Right forelimb (tissue), 1 donor: ENCODE results near the gene FAIM.
"Not testable (repeated sequence)": the region's sequence is repeated elsewhere in the genome, so short reads cannot be mapped to it uniquely, and the experiment has no call there.

Experiments used
- DNase-seq: peaks from one replicate; pipeline ENCODE4 v3.0.0-alpha.2; 2018

Gene FAIM

DNA sequence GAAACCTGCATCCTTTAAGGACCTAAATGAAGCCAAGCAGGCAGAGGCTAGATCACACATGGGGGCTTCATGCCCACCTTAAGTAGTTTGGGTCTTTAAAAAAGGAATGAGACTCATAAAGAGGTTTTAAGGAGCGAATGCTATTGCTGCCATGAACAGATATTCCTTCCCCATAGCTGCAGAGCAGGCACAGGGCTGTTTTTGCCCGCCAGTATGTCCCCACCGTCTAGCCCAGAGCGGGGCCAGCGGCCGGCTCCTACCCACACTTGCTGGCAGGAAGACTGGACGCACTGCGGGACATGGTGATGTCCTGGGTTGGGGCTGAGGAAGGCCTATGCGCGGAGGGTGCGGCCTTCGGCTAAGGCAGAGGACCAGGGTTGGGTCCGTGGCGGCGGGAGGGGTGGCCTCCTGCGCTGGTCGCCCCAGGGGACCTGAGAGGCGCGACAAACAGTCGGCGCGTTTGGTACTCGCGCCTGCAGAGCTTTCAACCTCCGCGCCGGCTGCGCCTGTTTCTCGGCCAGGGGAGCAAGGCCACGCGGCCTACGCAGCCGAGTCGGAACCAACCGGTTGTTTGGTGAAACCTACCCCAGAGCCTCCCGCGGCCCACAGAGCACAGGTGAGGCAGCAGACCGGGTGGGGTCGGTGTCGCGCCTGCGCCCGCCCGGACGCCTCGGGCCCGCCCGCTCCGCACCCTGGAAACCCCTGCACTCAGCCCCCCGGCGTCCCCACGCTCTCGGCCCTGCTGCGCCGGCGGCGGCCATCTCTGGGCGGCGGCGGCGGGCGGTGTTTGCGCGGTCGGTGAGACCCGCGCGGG lies at the start of gene FAIM:
TSS of gene FAIM (plus strand) at position 450 of the 814 bp plus-strand sequence. CDS start 10,956 bp downstream, outside the sequence.
- DNase-seq, result peak; percentile 89

- no peak for DNase-seq
Measured at GRCh38 chr3:138559134-138559533, 49.4 kb upstream of the FAIM start.

DNA sequence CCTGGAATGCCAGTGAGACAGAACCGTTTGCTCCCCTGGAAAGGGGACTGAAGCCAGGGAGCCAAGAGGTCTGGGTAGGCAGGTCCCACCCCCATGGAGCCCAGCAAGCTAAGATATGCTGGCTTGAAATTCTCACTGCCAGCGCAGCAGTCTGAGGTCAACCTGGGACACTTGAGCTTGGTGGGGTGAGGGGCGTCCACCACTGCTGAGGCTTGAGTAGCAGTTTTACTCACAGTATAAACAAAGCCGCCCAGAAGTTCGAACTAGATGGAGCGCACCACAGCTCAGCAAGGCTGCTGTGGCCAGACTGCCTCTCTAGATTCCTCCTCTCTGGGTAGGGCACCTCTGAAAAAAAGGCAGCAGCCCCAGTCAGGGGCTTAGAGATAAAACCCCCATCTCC lies 48.1 kb upstream of the FAIM start:
- no peak for DNase-seq

GRCh38 chr3:138562902-138563301 lies 45.7 kb upstream of the FAIM start:
- DNase-seq, result not testable (repeated sequence)

- not testable (repeated sequence) for DNase-seq
Measured at GRCh38 chr3:138566293-138566692, 42.3 kb upstream of the FAIM start.

- DNase-seq, result no peak
Measured at GRCh38 chr3:138567403-138567802, 41.2 kb upstream of the FAIM start.

- no peak for DNase-seq
Measured at GRCh38 chr3:138569090-138569489, 39.5 kb upstream of the FAIM start.

- DNase-seq, result not testable (repeated sequence)
Measured at GRCh38 chr3:138569624-138570023, 38.9 kb upstream of the FAIM start.

DNA sequence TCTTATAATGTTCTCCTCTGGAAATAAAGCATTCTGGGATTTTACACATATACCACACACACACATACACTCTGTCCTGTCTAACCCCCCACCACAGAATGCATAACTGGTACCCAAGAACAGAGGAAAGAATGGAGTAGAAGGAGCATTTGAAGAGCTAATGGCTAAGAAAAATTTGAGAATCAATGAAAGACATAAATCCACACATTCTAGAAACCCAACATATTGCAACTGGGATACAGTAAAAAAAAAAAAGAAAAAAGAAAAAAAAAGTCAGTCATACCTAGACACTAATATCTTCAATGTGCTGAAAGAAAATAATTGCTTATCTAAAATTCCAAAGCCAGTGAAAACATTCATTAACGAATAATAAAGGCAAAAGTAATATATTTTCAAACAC lies 35.4 kb upstream of the FAIM start:
- no peak for DNase-seq

DNA sequence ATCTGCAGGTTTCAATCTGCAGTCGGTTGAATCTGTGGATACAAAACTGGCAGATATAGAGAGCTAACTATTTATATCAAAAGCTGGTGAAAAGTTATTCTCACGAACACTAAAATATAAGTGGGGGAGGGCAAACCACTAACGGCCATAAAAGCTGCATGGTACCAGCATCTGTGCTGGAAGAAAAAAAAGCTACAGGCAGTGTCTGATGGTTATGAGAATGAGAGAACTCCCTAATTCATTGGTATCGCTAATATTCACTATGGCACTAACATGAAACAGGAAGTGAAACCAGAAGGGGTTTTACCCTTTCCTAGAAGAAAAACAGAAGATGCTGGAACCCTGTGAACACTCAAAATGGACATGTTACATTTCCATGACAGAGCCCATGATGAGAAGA lies 30.4 kb upstream of the FAIM start:
- DNase-seq, result no peak

- DNase-seq, result no peak
Measured at GRCh38 chr3:138578961-138579574, 29.5 kb upstream of the FAIM start.

DNA sequence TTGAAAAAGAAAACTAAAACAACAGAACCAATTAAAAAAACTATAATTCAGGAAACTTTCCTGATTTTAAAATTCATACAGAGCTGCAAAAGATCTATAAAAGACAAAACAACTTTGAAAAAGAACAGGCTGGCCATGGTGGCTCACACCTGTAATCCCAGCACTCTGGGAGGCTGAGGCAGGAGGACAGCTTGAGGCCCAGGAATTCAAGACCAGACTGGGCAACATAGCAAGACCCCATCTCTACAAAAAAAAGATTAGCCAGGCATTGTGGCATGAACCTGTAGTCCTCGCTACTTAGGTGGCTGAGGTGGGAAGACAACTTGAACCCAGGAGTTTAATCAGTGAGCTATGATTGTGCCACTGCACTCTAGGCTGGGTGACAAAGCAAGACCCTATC lies 21.2 kb upstream of the FAIM start:
- DNase-seq, result no peak

GRCh38 chr3:138588445-138588844 lies 20.1 kb upstream of the FAIM start:
- no peak for DNase-seq

- DNase-seq, result no peak
Measured at GRCh38 chr3:138591392-138591791, 17.2 kb upstream of the FAIM start.

GRCh38 chr3:138593488-138594149 lies 15.0 kb upstream of the FAIM start:
- DNase-seq, result peak; percentile 45

DNA sequence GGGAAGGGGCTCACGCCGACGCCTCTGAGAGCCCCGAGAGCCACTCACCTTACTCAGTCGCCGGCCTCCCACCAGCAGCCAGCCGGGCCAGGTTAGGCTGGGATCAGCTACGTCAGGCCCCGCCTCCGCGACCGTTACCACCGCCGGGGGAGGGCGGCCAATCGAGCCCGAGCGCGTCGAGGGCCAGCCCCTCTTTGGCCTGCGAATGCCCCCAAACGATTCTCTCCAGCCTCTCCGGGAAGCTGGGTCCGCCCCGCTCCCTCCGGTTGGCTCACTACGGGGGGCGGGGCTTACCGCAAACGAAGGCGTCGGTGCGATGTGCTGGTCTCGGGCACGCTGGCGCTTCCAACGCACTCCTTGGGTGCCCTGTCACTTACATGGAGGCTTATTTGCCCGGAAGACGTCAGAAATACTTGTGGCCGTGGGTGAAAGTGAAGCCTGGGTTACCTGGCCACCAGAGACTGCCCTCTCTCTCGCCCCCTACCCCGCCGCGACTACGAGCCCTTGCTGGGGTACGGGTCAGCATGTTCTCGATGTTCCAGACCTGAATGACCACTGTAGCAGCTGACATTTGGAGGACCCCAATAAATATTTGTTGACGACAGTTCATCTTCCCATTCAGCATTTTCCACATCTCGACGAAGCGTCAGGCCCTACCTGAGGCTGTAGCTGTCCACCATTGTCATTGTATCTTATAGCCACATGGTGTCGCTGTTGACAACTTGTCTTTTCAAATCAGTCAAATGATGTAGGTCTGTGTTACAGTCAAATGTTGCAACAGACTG lies 14.2 kb upstream of the FAIM start, which contains the start of gene CEP70:
TSS of gene CEP70 (minus strand) at position 111 of the 785 bp plus-strand sequence. CDS start 21,333 bp downstream, outside the sequence.
- DNase-seq, result peak; percentile 94

- no peak for DNase-seq
Measured at GRCh38 chr3:138594935-138595610, 13.5 kb upstream of the FAIM start.

- DNase-seq, result not testable (repeated sequence)
Measured at GRCh38 chr3:138597186-138597976, 11.2 kb upstream of the FAIM start.

DNA sequence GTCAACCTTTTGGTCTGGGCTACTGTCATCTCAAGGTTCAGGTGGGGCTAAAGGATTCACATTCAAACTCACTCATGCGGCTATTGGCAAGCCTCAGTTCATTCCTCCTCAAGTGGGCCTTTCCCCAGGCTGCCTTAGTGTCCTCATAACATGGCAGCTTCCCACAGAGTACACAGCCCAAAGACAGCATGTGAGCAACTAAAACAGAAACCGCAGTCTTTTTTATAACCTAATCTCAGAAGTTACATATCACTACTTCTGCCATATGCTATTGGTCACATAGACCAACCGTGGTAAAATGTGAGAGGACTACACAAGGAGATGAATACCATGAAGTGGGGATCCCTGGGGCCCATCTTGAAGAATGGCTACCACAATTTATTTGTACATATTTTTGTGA lies 10.0 kb upstream of the FAIM start:
- no peak for DNase-seq

DNA sequence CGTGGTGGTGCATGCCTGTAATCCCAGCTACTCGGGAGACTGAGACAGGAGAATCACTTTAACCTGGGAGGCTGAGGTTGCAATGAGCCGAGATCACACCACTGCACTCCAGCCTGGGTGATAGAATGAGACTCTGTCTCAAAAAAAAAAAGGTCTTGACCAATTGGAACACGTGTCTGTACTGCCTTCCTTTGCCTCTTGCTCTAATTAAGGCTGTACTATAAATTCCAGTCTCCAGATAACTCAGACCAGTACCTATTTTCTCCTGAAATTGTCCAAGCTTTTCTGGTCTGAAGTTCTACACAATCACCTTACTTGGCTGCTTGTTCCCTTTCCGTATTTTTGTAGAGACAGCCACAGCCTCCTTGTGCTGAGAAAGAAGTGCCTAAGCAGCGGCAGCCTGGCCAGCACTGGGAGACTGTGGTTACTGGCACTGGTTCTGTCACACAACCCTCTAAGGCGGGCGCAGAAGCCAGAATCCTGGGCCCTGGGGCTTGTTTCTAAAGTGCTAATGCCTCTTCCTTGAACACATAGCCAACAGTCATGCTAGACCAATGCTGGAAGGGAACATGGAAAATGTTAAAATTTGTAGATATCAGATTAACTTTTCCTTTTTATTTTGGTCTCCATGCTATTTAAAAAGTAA lies 8.3 kb upstream of the FAIM start:
- no peak for DNase-seq

- not testable (repeated sequence) for DNase-seq
Measured at GRCh38 chr3:138601661-138602060, 6.9 kb upstream of the FAIM start.
